Neuron (in vitro differentiated cells): ENCODE results near the gene CIITA.
"Not testable (repeated sequence)": the region's sequence is repeated elsewhere in the genome, so short reads cannot be mapped to it uniquely, and the experiment has no call there.

Source experiments
- H2AFZ ChIP-seq: one replicate; pipeline ENCODE4 v1.6.1; 2013; ENCODE audit warnings: low read depth, mild to moderate bottlenecking, inconsistent platforms, low read length, moderate library complexity
- H3K27me3 ChIP-seq: one replicate; pipeline ENCODE4 v1.6.1; 2013; ENCODE audit warnings: low read length; ENCODE audit not compliant: insufficient read depth
- H3K36me3 ChIP-seq: one replicate; pipeline ENCODE4 v1.6.1; 2013; ENCODE audit warnings: low read length; ENCODE audit not compliant: insufficient read depth
- H3K4me1 ChIP-seq: one replicate; pipeline ENCODE4 v1.6.1; 2013; ENCODE audit warnings: low read length; ENCODE audit not compliant: insufficient read depth
- H3K4me3 ChIP-seq: 2 replicates; pipeline ENCODE4 v1.5.1; 2013; ENCODE audit warnings: mild to moderate bottlenecking, low read length, moderate library complexity
- H3K9me3 ChIP-seq: one replicate; pipeline ENCODE4 v1.6.1; 2013; ENCODE audit warnings: low read length

CIITA gene

DNA sequence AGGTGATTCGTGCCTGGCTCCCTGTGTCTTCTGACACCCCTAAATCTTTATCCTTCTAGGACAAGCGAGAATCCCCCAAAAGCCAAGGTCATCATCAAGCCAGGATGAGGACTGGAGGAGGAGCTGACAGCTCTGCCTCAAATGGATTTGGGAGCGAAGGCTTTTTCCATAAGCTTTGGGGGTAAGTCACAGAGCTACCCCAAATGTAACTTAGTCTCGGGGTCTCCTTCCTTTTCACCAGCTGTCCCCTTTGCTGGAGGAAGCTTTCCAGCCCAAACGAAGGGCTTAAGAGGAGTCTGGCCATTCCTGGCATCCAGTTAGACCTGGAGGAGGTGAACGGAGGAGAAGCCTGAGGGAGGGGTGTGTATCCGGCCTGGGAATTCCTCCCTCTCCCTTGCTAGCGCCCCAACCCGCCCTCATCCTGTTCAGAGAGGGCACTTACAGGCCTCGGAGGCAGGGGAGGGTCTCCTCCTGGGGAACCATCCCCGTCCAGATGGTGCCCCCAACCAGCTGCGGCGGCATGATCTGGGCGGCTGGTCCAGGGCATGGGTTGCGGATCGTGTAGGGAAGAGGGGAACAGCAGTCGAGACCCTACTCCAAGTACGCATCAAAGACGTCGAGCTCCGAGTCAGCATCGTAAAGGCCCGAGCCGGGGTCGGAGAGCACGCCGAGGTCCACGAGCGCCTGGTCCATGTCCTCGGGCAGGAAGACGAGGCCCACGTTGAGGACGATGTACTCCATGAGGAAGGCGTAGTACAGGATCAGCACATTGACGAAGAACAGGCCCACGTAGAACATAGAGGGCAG, 64.3 kb downstream of the CIITA start:
- Histone ChIP-seq H3K9me3 (no peaks in the 10 kb centered on the region), H3K4me1 (peaks cover 43% of the 10 kb centered on the region), H3K27me3 (no peaks in the 10 kb centered on the region), H2AFZ (no peak overlapping the region), H3K36me3 (peaks cover 19% of the 10 kb centered on the region), H3K4me3 (peak overlapping the region; percentile 55)

DNA sequence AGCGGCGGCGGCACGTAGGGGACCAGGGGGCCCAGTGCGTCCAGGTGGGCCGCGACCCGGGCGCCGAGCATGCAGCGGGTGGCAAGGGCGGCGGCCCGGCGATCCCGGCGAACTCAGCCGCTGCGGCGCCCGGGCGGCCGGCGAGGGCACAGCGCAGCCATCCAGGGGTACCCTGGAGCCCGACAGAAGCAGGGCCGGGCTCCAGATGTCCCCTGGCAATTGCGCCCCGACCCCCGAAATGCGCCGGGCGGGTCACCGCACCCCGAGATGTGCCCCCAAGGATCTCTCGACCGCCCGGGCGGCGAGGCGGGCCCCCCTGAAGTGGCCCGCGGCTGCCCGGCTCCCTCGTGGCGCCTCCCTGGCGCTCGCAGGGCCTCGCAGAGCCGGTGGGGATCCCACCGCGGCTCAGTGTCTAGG, 64.9 kb downstream of the CIITA start:
- not testable (repeated sequence) for H3K27me3 ChIP-seq, H3K9me3 ChIP-seq
- Histone ChIP-seq H3K4me3 (peak overlapping the region; percentile 55), H2AFZ (peak overlapping the region; percentile 81), H3K4me1 (peaks cover 44% of the 10 kb centered on the region), H3K36me3 (peaks cover 19% of the 10 kb centered on the region)

DNA sequence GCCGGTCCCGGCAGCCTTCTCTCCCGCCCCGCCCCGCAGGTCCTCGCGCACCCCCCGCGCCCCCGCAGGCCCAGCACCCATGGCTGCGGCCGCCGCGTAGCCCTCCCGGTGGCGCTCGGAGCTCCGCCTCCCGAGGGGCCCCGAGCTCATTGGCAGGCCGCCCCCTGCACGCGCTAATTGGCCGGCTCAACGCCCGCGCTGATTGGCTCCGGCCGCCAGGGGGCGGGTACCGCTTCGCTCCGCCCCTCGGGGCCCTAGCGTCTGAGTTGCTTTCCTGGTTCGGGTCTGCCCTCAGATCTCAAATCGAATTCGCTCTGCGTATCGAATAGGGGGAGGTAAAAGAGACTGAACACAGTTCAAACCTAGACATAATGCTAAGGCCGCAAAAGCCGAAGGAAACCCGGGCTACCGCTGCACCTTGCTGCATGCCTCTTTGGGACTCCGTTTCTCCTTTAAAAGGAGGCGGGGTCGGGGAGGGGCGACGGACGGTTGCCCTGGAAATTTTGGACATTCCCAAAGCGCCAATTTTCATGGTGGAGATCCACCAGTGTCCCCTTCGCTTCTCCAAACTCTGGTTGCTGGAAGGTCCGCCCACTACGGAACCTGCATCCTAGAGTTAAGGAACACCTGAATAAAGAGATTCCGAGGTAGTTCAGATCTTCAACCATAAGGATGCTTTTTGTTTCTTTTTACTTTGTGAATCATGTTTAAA, 65.5 kb downstream of the CIITA start, which contains the start of gene DEXI:
Gene DEXI, minus strand, starts transcription at position 117 of the 712 bp plus-strand sequence. CDS start 463 bp downstream, outside the sequence.
- Histone ChIP-seq H3K4me1 (peaks cover 44% of the 10 kb centered on the region), H3K9me3 (no peaks in the 10 kb centered on the region)

DNA sequence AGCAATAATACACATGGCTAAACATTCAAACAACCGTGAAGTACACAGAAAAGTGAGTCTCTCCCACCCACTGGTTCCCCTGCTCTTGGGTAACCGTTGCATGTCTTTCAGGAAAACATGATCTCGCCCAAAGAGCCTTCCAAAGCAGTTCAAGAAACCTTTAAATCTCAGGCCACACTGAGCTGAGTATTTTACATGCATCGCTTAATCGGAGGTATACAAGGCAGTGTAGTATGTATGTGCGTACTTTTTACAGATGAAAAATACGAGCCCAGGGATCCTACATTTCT, 66.0 kb downstream of the CIITA start:
- H3K4me1 ChIP-seq = peaks cover 44% of the 10 kb centered on the region
- H3K4me3 ChIP-seq = no peak overlapping the region
- peaks cover 14% of the 10 kb centered on the region for H3K36me3 ChIP-seq

More for the DNA sequence above, 65.5 kb downstream of the CIITA start, which contains the start of gene DEXI:
- Histone ChIP-seq H3K27me3 (no peaks in the 10 kb centered on the region), H3K36me3 (peaks cover 14% of the 10 kb centered on the region), H2AFZ (peak within 1 kb of the TSS; percentile 81), H3K4me3 (peak within 1 kb of the TSS; percentile 55)

DNA sequence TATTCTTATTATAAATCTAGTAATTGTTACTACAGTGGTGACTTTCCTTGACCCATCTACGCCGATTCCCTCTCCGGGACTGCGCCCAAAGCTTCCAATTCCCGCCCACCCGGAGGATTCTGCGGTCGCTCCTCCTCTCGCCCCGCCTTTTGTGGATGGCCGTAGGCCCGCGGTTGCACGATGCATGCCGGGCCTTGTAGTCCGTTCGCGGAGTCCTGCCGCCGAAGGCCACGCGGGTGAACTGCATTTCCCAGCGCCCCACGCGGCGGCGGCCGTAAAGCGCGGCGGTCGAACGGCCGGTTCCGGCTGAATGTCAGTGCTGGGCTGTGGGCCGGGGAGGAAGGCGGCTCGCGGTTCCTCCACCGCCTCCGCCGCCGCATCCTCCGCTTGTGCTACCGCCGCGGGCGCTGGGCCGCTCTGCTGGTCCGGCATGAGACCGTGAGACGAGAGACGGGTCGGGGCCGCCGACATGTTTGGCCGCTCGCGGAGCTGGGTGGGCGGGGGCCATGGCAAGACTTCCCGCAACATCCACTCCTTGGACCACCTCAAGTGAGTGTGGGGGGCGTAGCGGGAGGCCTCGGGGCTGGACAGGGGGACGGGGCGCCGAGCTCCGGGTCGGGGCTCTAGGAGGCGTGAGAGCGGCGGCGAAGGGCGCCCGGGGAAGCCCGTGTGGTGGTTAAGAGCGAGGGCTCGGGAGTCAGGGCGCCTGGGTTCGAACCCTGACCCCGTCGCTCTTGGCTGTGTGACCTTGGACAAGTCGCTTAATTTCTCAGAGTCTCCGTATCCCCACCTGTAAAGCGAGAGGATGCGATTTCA, 67.5 kb downstream of the CIITA start, which contains the start of gene CLEC16A:
Gene CLEC16A, plus strand, starts transcription at position 316 of the 816 bp plus-strand sequence. Its CDS starts 154 bp downstream, at position 470.
- peaks cover 4% of the 10 kb centered on the region for H3K36me3 ChIP-seq
- peak within 1 kb of the TSS; percentile 91 for H2AFZ ChIP-seq
- peaks cover 40% of the 10 kb centered on the region for H3K4me1 ChIP-seq
- H3K4me3 ChIP-seq = peak within 1 kb of the TSS; percentile 90
- H3K9me3 ChIP-seq = no peaks in the 10 kb centered on the region
- no peaks in the 10 kb centered on the region for H3K27me3 ChIP-seq

More for the DNA sequence above, 66.0 kb downstream of the CIITA start:
- no peaks in the 10 kb centered on the region for H3K27me3 ChIP-seq
- H2AFZ ChIP-seq = peak overlapping the region; percentile 81
- no peaks in the 10 kb centered on the region for H3K9me3 ChIP-seq

DNA sequence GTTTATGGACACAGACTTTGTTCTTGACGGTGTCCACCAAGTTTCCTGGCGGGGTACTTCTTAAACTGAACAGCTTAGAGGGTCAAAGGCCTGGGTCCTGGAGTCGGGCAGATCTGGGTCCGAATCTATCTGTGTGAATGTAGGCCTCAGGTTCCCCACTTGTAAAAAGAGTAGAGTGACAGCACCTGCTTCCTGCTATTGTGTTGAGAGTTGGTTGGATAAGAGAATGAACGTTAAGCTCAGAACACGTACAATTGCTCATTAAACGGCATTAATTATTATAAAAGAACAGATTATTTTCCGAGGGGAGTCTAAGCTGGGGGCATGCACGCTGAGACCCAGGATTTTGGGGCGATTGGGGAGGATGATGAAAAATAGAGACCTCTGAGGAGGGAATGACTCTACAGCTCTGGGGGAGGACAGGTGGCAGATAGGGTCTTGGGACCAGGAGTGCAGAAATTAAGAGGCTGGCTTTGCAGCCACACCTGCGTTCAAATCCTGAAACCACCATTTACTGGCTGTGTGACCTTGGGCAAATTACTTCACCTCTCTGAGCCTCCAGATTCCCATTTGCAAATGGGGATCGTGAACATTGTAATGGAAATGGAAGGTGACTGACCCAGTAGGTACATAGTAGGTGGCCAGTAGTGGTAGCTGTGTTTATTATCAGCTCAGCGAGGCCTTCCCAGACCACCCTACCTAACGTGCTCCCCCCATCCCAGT, 68.2 kb downstream of the CIITA start:
- Histone ChIP-seq H2AFZ (peak overlapping the region; percentile 91), H3K9me3 (no peaks in the 10 kb centered on the region), H3K4me3 (peak overlapping the region; percentile 90), H3K27me3 (no peaks in the 10 kb centered on the region), H3K36me3 (no peaks in the 10 kb centered on the region), H3K4me1 (peaks cover 32% of the 10 kb centered on the region)

DNA sequence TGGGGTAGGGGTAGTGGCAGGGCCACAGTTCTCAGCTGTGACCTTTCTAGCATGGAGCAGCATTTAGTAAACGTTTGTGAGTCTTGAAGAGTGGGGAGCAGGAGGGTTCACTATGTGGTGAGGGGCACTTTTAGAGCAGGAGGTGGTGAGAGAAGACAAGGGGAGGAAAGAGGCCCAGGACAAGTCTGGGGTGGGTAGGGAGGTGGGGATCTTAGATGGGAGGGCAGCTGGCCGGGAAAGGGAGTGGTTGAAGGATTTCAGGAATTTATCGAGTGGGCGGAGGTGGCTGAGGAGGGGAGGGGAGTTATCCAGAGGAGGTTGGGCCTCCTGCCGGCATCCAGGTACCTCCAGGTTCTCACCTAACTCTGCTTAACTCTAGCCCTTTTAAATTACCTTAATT, 69.3 kb downstream of the CIITA start:
- Histone ChIP-seq H3K27me3 (no peaks in the 10 kb centered on the region), H2AFZ (no peak overlapping the region), H3K36me3 (no peaks in the 10 kb centered on the region), H3K4me3 (peak overlapping the region; percentile 13), H3K4me1 (peaks cover 22% of the 10 kb centered on the region), H3K9me3 (no peaks in the 10 kb centered on the region)

DNA sequence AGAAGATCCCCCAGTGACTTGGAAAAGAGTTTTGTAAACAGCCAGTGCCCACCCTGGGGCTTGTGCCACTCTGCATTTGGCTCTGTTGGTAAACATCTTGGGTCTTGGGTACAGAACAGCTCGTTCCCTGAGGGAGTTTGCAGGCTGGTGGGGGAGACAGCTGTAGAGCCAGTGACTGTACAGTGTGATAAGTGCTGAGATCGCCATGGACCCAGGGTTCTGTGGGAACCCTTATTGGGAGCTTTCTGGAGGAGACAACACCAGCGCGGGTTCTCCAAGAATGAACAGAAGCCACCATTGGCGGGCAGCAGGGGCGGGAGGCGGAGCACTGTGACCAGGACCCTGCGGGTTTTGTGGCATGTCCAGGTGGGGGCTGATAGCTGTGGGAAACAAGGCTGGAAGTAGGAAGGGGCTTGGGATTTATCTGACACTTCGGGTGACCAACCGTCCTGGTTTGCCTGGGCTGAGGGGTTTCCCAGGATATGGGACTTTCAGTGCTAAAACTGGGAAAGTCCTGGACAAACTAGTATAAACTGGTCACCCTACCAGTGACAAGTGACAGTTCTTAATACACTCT, 70.3 kb downstream of the CIITA start:
- no peak overlapping the region for H2AFZ ChIP-seq
- no peaks in the 10 kb centered on the region for H3K36me3 ChIP-seq
- no peaks in the 10 kb centered on the region for H3K27me3 ChIP-seq
- peaks cover 17% of the 10 kb centered on the region for H3K4me1 ChIP-seq
- no peak overlapping the region for H3K4me3 ChIP-seq
- H3K9me3 ChIP-seq = no peaks in the 10 kb centered on the region

DNA sequence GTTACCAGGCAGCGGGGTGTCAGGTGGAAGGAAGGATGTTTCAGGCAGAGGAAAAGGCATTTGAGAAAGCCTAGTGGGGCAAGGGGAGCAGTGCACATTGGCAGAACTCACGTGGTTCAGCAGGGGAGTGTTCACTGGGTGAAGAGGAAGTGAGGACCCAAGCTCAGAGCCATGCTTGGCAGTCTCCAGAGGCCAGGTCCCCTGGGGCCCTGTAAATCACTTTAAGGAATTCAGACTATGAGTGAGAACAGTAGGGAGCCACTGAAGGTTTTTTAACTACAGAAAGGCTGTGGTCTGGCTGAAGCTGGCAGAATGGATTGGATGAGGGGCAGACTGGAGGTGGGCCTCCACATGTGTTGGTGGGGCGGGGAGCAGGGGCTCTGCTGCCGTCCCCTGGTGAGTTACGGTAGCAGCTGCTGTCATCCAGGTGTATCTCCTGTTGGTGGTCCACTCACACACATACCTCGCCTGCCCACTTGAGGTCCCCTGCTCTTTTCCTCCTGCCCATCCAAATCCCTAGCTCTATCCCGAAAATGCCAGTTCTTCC, 72.5 kb downstream of the CIITA start:
- H3K4me1 ChIP-seq = peaks cover 17% of the 10 kb centered on the region
- no peak overlapping the region for H2AFZ ChIP-seq
- no peaks in the 10 kb centered on the region for H3K36me3 ChIP-seq
- no peak overlapping the region for H3K4me3 ChIP-seq
- H3K9me3 ChIP-seq = no peaks in the 10 kb centered on the region
- H3K27me3 ChIP-seq = no peaks in the 10 kb centered on the region

DNA sequence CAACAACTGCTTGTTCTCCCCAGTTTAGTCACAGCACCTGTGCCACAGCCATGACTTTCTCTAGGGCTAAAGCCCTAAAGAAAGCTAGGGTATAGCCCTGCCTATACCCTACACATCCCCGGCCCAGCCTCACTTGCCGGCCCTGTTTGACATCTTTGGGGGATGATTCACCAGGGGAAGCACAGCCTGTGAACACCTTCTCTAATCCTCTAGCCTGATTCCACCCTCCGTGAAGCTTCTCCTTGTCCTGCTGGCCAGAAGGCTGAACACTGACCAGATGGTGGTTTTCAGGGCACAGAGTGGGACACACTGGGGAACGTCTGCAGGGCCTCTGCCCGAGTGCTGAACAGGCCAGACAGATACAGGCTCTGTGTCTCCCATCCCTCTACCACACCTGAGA, 73.4 kb downstream of the CIITA start:
- H3K27me3 ChIP-seq = no peaks in the 10 kb centered on the region
- H3K9me3 ChIP-seq = no peaks in the 10 kb centered on the region
- no peak overlapping the region for H2AFZ ChIP-seq
- H3K4me1 ChIP-seq = peaks cover 11% of the 10 kb centered on the region
- H3K4me3 ChIP-seq = no peak overlapping the region
- H3K36me3 ChIP-seq = no peaks in the 10 kb centered on the region

DNA sequence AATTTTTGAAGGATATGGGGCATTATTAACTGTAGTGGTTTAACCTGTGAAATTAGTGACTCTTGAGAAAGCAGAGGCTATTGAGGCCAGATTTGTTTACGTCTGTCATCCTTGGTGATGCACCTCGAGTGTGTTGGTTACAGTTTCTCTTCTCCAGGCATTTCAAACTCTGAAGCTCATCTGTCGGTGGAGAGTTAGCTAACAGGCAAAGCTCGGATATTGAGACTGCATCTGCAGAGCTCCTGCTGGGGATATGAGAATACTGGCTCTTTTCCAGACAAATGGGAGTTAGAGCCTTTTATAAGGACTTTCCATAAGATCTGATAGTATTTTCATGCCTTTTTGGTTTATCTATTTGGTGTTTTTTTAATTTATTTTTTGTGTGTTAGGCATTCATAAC, 74.0 kb downstream of the CIITA start:
- no peak overlapping the region for H2AFZ ChIP-seq
- no peaks in the 10 kb centered on the region for H3K27me3 ChIP-seq
- no peak overlapping the region for H3K4me3 ChIP-seq
- no peaks in the 10 kb centered on the region for H3K36me3 ChIP-seq
- no peaks in the 10 kb centered on the region for H3K9me3 ChIP-seq
- peaks cover 5% of the 10 kb centered on the region for H3K4me1 ChIP-seq

DNA sequence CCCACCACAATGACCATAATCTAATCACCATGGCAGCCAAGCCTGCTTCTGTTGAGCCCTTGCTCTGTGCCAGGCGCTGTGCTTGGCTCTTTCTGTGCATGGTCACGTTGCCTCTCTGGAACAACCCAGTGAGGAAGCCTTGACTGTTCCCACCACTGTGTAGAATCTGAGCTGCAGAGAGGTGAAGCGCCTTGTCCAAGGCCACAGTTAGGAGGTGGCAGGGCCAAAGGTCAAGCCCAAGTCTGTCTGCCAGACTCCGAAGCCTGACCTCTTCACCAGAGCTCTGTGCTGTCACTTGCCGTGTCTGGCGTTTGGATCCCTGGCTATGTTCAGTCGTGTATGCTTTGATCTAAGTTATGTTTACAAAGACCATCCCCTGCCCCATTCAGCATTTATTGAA, 77.9 kb downstream of the CIITA start:
- peaks cover 10% of the 10 kb centered on the region for H3K36me3 ChIP-seq
- no peaks in the 10 kb centered on the region for H3K9me3 ChIP-seq
- H3K27me3 ChIP-seq = no peaks in the 10 kb centered on the region
- no peak overlapping the region for H2AFZ ChIP-seq
- H3K4me1 ChIP-seq = no peaks in the 10 kb centered on the region
- H3K4me3 ChIP-seq = no peak overlapping the region
